ENCODE results near the gene CPAMD8. TPM values are rescaled to one million over a fixed set of nuclear protein-coding genes. Genes with fewer than 3 reads are reported as not detected.

The CPAMD8 gene
- total and polyA plus RNA-seq, 12 donors = 3.1 to 33.7 (median 9.2) TPM

DNA sequence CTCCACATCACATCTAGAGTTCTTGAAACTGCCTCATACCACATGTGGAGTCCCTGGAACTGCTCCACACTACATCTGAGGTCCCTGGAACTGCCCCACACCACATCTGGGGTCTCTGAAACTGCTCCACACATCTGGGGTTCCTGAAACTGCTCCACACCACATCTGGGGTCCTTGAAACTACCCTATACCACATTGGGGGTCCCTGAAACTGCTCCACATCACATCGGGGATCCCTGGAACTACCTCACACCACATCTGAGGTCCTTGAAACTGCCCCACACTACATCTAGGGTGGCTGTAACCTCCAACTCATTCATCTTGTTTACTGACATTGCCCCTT, 104.0 kb downstream of the CPAMD8 start:
- TF ChIP-seq, protein P1, sequence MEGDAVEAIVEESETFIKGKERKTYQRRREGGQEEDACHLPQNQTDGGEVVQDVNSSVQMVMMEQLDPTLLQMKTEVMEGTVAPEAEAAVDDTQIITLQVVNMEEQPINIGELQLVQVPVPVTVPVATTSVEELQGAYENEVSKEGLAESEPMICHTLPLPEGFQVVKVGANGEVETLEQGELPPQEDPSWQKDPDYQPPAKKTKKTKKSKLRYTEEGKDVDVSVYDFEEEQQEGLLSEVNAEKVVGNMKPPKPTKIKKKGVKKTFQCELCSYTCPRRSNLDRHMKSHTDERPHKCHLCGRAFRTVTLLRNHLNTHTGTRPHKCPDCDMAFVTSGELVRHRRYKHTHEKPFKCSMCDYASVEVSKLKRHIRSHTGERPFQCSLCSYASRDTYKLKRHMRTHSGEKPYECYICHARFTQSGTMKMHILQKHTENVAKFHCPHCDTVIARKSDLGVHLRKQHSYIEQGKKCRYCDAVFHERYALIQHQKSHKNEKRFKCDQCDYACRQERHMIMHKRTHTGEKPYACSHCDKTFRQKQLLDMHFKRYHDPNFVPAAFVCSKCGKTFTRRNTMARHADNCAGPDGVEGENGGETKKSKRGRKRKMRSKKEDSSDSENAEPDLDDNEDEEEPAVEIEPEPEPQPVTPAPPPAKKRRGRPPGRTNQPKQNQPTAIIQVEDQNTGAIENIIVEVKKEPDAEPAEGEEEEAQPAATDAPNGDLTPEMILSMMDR (IDR thresholded peaks at IDR 0.05) = no peak
- no peak for TF ChIP-seq POLR2A (IDR thresholded peaks at IDR 0.05)
- Histone ChIP-seq H3K36me3 (replicated peaks in 1 of 2) (no peaks in the 10 kb centered on the region), H3K27me3 (no peaks in the 10 kb centered on the region), H3K4me3 (no peak overlapping the region), H3K4me1 (replicated peaks in 1 of 2) (no peaks in the 10 kb centered on the region), H3K9me3 (replicated peaks in 1 of 3) (no peaks in the 10 kb centered on the region), H3K27ac (no peak overlapping the region)
- intact Hi-C loops (cut with DNase I) = no loop called here
- WGBS, 4 donors = 53 to 88% (median 69%) methylated on average over 1 of the region's 1 CpG
- no peak for DNase-seq

- no peak for TF ChIP-seq POLR2A (IDR thresholded peaks at IDR 0.05)
- TF ChIP-seq, protein P1 (IDR thresholded peaks at IDR 0.05) = no peak
- Histone ChIP-seq H3K27ac (no peak overlapping the region), H3K4me1 (replicated peaks in 1 of 2) (no peaks in the 10 kb centered on the region), H3K36me3 (replicated peaks in 1 of 2) (no peaks in the 10 kb centered on the region), H3K9me3 (replicated peaks in 1 of 3) (no peaks in the 10 kb centered on the region), H3K4me3 (no peak overlapping the region), H3K27me3 (no peaks in the 10 kb centered on the region)
- intact Hi-C loops (cut with DNase I) = no loop called here
- no peak for DNase-seq
- 83 to 91% (median 88%) methylated on average over 19 to 21 of the region's 21 CpGs for WGBS, 4 donors
These were observed 104.6 kb downstream of the CPAMD8 start for GRCh38 chr19:16921766-16922591.

- intact Hi-C loops (cut with DNase I) = no loop called here
- Histone ChIP-seq H3K4me3 (no peak overlapping the region), H3K27ac (no peak overlapping the region), H3K27me3 (no peaks in the 10 kb centered on the region), H3K9me3 (replicated peaks in 1 of 3) (no peaks in the 10 kb centered on the region), H3K36me3 (replicated peaks in 1 of 2) (no peaks in the 10 kb centered on the region), H3K4me1 (replicated peaks in 1 of 2) (no peaks in the 10 kb centered on the region)
- no peak for TF ChIP-seq POLR2A (IDR thresholded peaks at IDR 0.05)
- TF ChIP-seq, protein P1 (IDR thresholded peaks at IDR 0.05) = no peak
- DNase-seq = peak; percentile 64 to 94 (median 88)
- 56 to 69% (median 65%) methylated on average over 5 to 12 of the region's 12 CpGs for WGBS, 4 donors
These were observed 105.6 kb downstream of the CPAMD8 start for GRCh38 chr19:16920816-16921529.

DNA sequence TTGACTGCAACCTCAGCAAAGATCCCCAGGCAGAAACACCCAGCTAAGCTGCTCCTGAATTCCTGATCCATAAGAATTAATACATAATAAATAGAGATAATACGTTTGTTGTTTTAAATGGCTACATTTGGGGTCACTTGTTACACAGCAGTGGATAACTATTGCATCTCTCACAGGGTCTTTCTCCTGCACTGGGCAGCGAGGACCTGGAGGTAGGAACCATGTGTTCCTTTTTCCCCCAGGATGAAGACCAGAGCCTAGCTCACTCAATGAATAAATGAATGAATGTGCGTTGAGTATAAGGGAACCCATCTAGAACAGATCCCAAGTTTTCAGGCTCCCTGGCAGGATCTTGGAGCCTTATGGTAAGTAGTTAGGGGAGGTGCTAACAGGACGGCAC, 107.1 kb downstream of the CPAMD8 start:
- WGBS, 4 donors = 64 to 86% (median 70%) methylated on average over 4 of the region's 4 CpGs
- TF ChIP-seq, protein P1 (IDR thresholded peaks at IDR 0.05) = no peak
- TF ChIP-seq POLR2A (IDR thresholded peaks at IDR 0.05) = no peak
- DNase-seq = no peak

More for the DNA sequence above, 107.1 kb downstream of the CPAMD8 start:
- intact Hi-C loops (cut with DNase I) = no loop called here
- Histone ChIP-seq H3K4me1 (replicated peaks in 1 of 2) (no peaks in the 10 kb centered on the region), H3K27ac (no peak overlapping the region), H3K27me3 (no peaks in the 10 kb centered on the region), H3K9me3 (replicated peaks in 1 of 3) (no peaks in the 10 kb centered on the region), H3K4me3 (no peak overlapping the region), H3K36me3 (replicated peaks in 1 of 2) (no peaks in the 10 kb centered on the region)

All from adrenal gland (tissue), 12 donors.